Right atrium auricular region (tissue), 2 donors: ENCODE results near the gene SGF29. TPM values are rescaled to one million over a fixed set of nuclear protein-coding genes. Genes with fewer than 3 reads are reported as not detected.
"Not testable (repeated sequence)": the region's sequence is repeated elsewhere in the genome, so short reads cannot be mapped to it uniquely, and the experiment has no call there.

Experiments used
- DNase-seq: peaks from one replicate; pipeline ENCODE4 v3.0.0-alpha.2; 2019; ENCODE audit warnings: low spot score
- H3K27ac ChIP-seq, 2 donors: fragments of 200-600 bp; sonication (generic); 1 replicate in 1 of 2; 2 replicates in 1 of 2; pipeline ENCODE4 v1.5.1; 2016 to 2019
- H3K27me3 ChIP-seq, 2 donors: fragments of 200-600 bp; sonication (generic); one replicate each; pipeline versions ENCODE4 v1.5.1 to v1.6.0; 2017 to 2019
- H3K36me3 ChIP-seq: fragments of 200-600 bp; sonication (generic); one replicate; pipeline ENCODE4 v1.5.1; 2016
- H3K4me1 ChIP-seq, 2 donors: fragments of 200-600 bp; sonication (generic); one replicate each; pipeline versions ENCODE4 v1.5.1 to v1.6.0; 2017 to 2019
- H3K4me3 ChIP-seq, 2 donors: fragments of 200-600 bp; sonication (generic); 1 replicate in 1 of 2; 2 replicates in 1 of 2; pipeline ENCODE4 v1.5.1; 2017 to 2019; ENCODE audit warnings: mild to moderate bottlenecking in 1 of 2, moderate library complexity in 1 of 2
- H3K9me3 ChIP-seq, 2 donors: fragments of 200-600 bp; sonication (generic); one replicate each; pipeline ENCODE4 v1.5.1; 2019
- total RNA-seq, 2 donors: library from RNA; depleted of rRNA; stranded (reverse); fragments of >200 nt; gene quantifications; one replicate each; pipeline ENCODE4 v1.1.0, GENCODE V29; 2016
- TF ChIP-seq, protein P1 (sequence below), 2 donors: fragments of 200-600 bp; sonication (generic); IDR thresholded peaks; one replicate each; pipeline ENCODE4 v1.5.1; 2019; ENCODE audit warnings: antibody characterized with exemption in 2 of 2

The SGF29 gene
- total RNA-seq, 2 donors from 2014 or later, result 14.2 to 21.8 TPM

DNA sequence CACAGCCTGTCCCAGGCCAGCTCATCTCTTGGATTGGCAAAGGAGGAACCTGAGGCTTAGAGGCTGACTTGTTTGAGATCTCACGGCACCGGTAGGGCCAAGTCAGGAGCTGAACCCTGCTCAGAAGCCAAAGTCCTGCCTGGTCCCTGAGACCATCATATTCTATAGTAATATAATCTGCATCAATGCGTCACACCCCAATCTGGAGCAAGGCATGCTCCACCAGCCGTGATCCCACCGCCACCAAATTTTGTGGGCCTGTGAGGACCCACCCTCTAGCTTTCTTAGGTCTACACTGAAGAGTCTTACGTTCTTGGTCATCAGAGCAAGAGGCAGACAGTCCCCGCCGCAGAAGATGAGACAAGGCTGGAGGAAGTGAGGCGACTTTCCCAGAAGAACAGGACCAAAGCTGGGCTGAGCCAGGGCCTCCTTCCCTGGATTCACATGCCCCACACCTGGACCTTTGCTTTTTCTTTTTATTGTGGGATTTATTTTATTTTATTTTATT is 53.5 kb downstream of the SGF29 start:
- no peak for DNase-seq

DNA sequence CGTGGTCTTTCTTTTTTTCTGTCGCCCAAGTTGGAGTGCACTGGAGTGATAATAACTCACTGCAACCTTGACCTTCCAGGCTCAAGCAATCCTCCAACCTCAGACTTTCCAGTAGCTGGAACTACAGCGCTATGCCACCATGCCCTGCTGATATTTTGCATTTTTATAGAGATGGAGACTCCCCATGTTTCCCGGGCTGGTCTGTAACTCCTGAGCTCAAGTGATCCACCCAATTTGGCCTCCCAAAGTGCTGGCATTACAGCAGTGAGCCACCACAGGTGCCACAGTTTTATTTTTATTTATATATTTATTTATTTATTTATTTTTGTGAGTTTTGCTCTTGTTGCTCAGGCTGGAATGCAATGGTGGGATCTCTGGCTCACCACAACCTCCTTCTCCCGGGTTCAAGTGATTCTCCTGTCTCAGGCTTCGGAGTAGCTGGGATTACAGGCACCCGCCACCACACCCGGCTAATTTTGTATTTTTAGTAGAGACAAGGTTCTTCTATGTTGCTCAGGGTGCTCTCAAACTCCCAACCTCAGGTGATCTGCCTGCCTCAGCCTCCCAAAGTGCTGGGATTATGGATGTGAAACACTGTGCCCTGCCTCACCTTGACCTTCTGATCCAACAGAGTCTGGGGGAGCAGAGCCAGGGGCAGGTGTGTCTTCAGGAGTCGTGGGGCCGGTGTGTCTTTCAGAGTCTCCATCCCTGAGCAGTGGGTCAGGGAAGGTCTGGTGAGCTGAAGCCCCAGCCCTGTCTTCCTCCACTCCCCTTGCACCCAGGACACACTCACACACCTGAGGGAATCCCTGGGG is 54.2 kb downstream of the SGF29 start:
- peaks cover 0 to 22% of the 10 kb centered on the region in 2 donors for H3K4me1 ChIP-seq
- not testable (repeated sequence) for H3K36me3 ChIP-seq, H3K9me3 ChIP-seq, H3K27ac ChIP-seq, DNase-seq, H3K4me3 ChIP-seq, H3K27me3 ChIP-seq

More for the DNA sequence above, 53.5 kb downstream of the SGF29 start:
- Histone ChIP-seq H3K36me3 (no peaks in the 10 kb centered on the region), H3K4me1 (peaks cover 0 to 22% of the 10 kb centered on the region in 2 donors), H3K27ac (no peak overlapping the region), H3K4me3 (no peak overlapping the region), H3K27me3 (no peaks in the 10 kb centered on the region), H3K9me3 (no peaks in the 10 kb centered on the region)
- TF ChIP-seq, protein P1, sequence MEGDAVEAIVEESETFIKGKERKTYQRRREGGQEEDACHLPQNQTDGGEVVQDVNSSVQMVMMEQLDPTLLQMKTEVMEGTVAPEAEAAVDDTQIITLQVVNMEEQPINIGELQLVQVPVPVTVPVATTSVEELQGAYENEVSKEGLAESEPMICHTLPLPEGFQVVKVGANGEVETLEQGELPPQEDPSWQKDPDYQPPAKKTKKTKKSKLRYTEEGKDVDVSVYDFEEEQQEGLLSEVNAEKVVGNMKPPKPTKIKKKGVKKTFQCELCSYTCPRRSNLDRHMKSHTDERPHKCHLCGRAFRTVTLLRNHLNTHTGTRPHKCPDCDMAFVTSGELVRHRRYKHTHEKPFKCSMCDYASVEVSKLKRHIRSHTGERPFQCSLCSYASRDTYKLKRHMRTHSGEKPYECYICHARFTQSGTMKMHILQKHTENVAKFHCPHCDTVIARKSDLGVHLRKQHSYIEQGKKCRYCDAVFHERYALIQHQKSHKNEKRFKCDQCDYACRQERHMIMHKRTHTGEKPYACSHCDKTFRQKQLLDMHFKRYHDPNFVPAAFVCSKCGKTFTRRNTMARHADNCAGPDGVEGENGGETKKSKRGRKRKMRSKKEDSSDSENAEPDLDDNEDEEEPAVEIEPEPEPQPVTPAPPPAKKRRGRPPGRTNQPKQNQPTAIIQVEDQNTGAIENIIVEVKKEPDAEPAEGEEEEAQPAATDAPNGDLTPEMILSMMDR (IDR thresholded peaks at IDR 0.05), result no peak

DNA sequence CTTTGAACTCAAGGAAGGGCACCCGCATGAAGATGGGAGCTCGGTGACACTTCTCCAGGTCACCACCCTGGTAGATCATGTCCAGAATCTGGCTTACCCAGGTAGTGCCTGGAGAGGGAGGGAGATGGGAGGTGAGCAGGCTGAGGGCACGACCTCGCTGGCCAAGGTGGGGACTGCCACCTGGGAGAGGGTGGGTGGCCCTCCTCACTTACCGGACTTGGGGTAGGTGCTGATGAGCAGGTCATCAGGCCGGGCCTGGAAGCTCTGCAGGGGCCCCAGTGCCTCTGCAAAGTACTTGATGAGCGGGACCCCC is 54.7 kb downstream of the SGF29 start:
- DNase-seq, result not testable (repeated sequence)

DNA sequence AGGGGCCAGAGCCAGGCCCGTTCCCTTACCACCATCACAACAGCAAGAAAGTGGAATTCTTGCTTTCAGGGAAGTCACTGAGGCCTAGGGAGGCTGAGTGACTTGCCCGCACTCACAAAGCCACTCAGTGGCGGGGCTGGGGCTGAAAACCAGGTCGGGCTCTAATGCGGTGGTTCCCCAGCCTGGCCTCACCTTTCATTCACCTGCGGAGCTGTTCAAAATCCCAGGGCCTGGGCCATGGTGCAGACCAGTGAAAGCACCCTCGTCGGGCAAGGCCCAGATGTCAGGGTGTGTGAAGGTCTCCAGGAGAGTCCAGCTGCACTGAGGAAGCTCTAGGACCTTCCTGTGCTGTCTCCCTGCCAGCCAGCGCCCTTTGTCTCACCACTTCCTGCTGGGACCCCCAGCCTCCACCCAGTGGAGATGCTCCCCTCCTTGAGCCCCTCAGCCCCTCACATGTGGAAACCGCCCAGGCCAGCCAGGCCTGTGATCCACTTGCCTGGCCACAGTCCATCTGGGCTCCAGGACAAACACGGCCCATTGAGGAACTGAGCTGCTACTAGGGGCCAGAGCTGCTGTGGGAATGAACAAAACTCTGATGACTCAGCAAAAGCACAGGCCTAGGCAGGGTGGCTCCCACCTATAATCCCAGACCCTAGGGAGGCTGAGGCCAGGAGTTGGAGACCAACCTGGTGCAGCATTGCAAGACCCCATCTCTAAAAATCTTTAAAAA is 55.3 kb downstream of the SGF29 start:
- not testable (repeated sequence) for H3K36me3 ChIP-seq, H3K9me3 ChIP-seq, H3K27me3 ChIP-seq, DNase-seq
- Histone ChIP-seq H3K4me3 (peak overlapping the region; percentile 16 to 48), H3K27ac (peak overlapping the region; percentile 19 to 62), H3K4me1 (peaks cover 0 to 22% of the 10 kb centered on the region in 2 donors)

More for the DNA sequence above, 54.7 kb downstream of the SGF29 start:
- H3K4me1 ChIP-seq, result peaks cover 0 to 22% of the 10 kb centered on the region in 2 donors
- H3K36me3 ChIP-seq, H3K9me3 ChIP-seq, H3K27me3 ChIP-seq, H3K4me3 ChIP-seq, H3K27ac ChIP-seq: not testable (repeated sequence)

DNA sequence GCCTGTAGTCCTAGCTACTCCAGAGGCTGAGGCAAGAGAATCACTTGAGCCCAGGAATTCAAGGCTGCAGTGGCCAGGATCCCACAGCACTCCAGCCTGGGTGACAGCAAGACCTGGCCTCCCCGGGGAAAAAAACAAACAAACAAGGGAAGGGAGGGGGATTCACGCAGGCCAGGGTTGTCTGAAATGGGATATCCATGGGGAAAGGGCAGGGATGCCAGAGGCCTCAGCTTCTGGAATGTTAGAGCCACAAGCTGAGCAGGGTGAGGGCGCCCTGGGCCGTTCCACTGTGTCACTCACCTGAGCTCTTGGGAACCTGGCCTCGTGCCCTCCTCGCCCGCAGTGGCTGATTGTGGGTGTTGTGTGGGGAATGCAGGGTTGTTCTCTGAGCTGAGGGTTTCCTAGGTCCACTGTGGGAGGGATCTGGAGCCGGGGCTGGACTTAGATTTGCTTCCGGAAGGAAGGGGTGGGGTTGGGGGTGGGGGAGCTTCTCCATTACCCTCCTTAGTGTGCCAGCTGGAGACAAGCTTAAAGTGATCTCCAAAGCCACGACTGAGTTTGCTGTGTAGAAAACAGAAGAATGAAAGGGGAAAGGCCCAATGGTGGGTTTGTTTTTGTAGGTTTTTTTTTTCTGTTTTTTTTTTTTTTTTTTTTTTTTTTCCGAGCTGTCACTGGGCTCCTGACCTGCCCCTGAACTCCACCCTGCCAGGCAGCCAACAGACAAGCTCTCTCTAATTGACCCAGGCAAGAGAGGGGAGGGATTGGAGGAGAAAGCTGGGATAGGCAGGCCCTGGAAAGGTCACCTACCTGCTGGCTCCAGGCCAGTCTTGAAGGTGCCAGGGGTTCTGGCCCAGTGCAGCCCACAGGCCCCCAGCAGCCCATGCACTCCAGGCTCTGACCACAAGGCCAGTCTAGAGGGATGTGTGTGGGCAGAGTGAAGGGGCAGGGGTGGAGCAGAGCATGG is 56.2 kb downstream of the SGF29 start, which contains the start of gene SULT1A1:
TSS of gene SULT1A1 (minus strand) at position 414 of the 964 bp plus-strand sequence. CDS start 1,189 bp downstream, outside the sequence.
- Histone ChIP-seq H3K4me3 (peak within 1 kb of the TSS; percentile 16 to 48), H3K4me1 (peaks cover 0 to 22% of the 10 kb centered on the region in 2 donors), H3K27me3 (no peaks in the 10 kb centered on the region), H3K27ac (peak within 1 kb of the TSS; percentile 19 to 62), H3K36me3 (no peaks in the 10 kb centered on the region), H3K9me3 (no peaks in the 10 kb centered on the region)
- peak; percentile 84 for DNase-seq
- TF ChIP-seq, protein P1 (IDR thresholded peaks at IDR 0.05), result no peak

DNA sequence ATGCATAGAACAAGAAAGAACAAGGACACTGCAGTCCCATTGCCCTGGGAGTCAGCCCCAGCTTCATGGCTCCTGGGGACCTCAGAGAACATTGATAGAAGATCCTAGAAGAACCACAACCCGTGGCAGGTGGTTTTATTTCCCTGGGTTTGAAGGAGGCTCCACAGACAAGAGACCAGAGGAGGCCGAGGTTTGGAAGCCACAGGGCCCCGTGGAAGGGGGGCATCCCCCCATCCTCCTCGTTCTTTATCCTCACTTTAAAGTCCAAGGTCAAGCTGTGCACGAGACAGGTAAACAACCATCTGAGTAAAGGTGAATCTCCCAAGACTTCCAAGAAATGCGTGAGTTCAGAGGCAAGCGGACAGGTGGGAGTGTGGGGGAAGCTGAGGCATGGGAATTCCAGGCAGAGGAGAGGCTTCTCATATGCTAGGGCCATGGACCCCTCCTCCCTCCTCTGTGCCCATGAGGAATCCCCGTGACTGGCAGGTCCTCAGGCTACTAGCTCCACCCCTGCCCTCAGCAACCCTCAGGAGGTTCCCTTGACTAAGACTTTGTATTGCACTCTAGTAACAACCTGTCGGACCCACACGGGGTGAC is 57.0 kb downstream of the SGF29 start:
- Histone ChIP-seq H3K4me3 (no peak overlapping the region), H3K27ac (peak overlapping the region in 1 of 2 donors; percentile 62)
- TF ChIP-seq, protein P1 (IDR thresholded peaks at IDR 0.05), result no peak

DNA sequence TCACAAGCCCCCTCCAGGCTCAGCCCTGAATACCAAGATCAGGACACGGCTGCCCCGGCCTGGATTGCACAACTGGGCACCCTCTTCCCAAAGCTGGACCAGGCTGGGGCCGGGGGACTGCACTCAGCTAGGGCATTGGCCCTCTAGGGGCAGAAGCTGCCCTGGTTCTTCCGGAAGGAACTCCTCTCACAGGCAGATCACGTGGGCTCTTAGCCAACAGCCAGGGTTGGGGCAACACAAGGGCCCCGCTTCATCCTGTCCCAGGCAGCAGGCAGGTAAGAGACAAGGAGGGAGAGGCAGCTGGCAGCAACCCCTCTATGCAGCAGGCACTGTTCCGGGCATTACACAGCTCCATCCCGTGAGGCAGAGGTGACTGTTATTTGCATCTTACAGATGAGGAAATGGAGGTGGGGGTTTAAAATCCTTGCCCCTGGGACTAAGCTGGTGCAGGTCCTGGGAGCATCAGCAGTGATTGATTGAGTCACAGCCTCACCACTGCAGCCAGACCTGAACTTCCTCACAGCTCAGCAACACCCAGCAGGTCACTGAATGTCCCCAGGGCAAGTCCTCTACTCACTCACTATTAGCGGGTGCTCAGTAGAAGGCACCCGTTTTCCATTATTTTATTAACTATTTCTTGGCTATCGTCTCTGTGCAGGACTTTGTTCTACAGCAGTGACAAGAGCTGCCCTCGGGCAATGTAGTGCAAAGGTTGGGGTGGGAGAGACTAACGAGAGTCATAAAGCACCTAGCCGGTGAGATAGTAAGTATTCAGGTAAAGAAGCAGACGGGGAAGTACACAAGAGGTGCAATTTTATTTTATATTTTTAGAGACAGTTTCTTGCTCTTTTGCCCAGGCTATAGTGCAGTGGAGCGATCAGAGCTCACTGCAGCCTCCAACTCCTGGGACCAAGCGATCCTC is 58.9 kb downstream of the SGF29 start:
- DNase-seq, result not testable (repeated sequence)

More for the DNA sequence above, 57.0 kb downstream of the SGF29 start:
- Histone ChIP-seq H3K4me1 (peaks cover 0 to 22% of the 10 kb centered on the region in 2 donors), H3K36me3 (no peaks in the 10 kb centered on the region), H3K27me3 (no peaks in the 10 kb centered on the region), H3K9me3 (no peaks in the 10 kb centered on the region)
- DNase-seq, result no peak

DNA sequence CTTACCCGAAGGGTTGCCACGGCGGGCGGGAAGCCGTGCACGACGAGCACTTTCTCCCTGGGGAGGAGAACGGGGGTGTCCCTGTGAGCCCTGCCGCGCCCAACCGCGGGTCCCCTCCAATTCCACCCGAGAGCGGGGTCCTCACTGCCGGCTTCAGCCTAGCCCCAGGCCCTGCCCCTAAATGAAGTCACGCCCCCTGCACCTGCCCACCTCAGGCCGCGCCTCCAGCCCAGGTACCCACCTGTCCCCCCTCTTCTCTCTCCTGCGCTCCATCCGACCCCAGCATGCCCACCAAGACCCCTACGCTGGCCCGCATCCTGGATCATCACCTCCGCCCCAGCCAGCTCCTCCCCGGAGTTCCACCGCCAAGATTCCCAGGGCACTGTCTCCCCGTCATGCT is 60.2 kb downstream of the SGF29 start:
- not testable (repeated sequence) for H3K27me3 ChIP-seq, H3K36me3 ChIP-seq, H3K27ac ChIP-seq, H3K9me3 ChIP-seq, H3K4me3 ChIP-seq, DNase-seq
- peaks cover 0 to 19% of the 10 kb centered on the region in 2 donors for H3K4me1 ChIP-seq

More for the DNA sequence above, 58.9 kb downstream of the SGF29 start:
- not testable (repeated sequence) for H3K9me3 ChIP-seq, H3K4me3 ChIP-seq, H3K36me3 ChIP-seq, H3K27ac ChIP-seq, H3K27me3 ChIP-seq
- H3K4me1 ChIP-seq, result peaks cover 0 to 22% of the 10 kb centered on the region in 2 donors

DNA sequence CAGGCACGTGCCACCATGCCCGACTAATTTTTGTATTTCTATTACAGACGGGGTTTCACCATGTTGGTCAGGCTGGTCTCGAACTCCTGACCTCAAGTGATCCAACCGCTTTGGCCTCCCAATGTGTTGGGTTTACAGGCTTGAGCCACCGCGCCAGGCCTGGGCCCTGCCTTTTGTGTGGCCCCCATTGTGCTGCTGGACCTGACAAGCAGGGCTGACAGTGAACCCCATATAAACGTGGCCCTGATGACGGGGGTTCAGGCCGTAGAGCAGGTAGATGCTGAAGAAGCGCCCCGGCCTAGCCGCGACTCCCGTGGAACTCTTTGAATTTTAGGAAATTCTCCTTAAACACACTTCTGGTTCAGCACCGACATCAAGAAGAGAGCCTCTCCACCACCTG is 60.8 kb downstream of the SGF29 start:
- H3K27ac ChIP-seq, result not testable (repeated sequence)

More for the DNA sequence above, 60.8 kb downstream of the SGF29 start:
- not testable (repeated sequence) for H3K4me3 ChIP-seq, H3K27me3 ChIP-seq, H3K36me3 ChIP-seq, H3K9me3 ChIP-seq
- peaks cover 0 to 13% of the 10 kb centered on the region in 2 donors for H3K4me1 ChIP-seq
- DNase-seq, result peak; percentile 55
